Retinal pigment epithelial cell (primary cell): ENCODE data around the gene ZMYND12.

Experiments
- DNase-seq: peaks from one replicate; pipeline ENCODE4 v3.0.0-alpha.2; 2010; ENCODE audit warnings: low read depth
- H3K4me3 ChIP-seq: 2 replicates; pipeline ENCODE4 v1.5.1; 2011; ENCODE audit warnings: mild to moderate bottlenecking, low read length, control low read depth, moderate library complexity
- CTCF ChIP-seq: conservative IDR thresholded peaks from 2 replicates; pipeline ENCODE4 v1.5.1; 2011; ENCODE audit warnings: low read depth, low read length, control low read depth, inconsistent platforms

ZMYND12 gene

GRCh38 chr1:42419126-42419821 lies 36.5 kb downstream of the ZMYND12 start:
- no peak for TF ChIP-seq CTCF
- no peak overlapping the region for H3K4me3 ChIP-seq

GRCh38 chr1:42418516-42418915 lies 37.3 kb downstream of the ZMYND12 start:
- TF ChIP-seq CTCF, result no peak
- no peak for DNase-seq
- no peak overlapping the region for H3K4me3 ChIP-seq

More at GRCh38 chr1:42419126-42419821, 36.5 kb downstream of the ZMYND12 start:
- DNase-seq, result no peak

- DNase-seq, result no peak
- no peak overlapping the region for H3K4me3 ChIP-seq
- TF ChIP-seq CTCF, result no peak
These were observed 38.7 kb downstream of the ZMYND12 start for GRCh38 chr1:42417166-42417565.

GRCh38 chr1:42414551-42415496 lies 41.0 kb downstream of the ZMYND12 start:
- no peak for DNase-seq
- no peak overlapping the region for H3K4me3 ChIP-seq
- no peak for TF ChIP-seq CTCF

- DNase-seq, result no peak
- TF ChIP-seq CTCF, result peak; percentile 13
- no peak overlapping the region for H3K4me3 ChIP-seq
These were observed 51.9 kb downstream of the ZMYND12 start for GRCh38 chr1:42403880-42404400.

GRCh38 chr1:42399315-42400100 lies 56.3 kb downstream of the ZMYND12 start:
- DNase-seq, result no peak
- no peak for TF ChIP-seq CTCF

More at GRCh38 chr1:42399315-42400100, 56.3 kb downstream of the ZMYND12 start:
- H3K4me3 ChIP-seq, result no peak overlapping the region
